IMR-90 (cell line): ENCODE measurements around the gene EXOC6. TPM values are rescaled to one million over a fixed set of nuclear protein-coding genes. Genes with fewer than 3 reads are reported as not detected.

Source experiments
- ATAC-seq: fragments of 200-7000 bp; cut with Tn5 transposase; 2 replicates; pipeline ENCODE4 v1.9.1; 2020; ENCODE audit warnings: low read depth, mild to moderate bottlenecking, moderate library complexity
- BruUV-seq: library from RNA; stranded (reverse); fragments of 400-500 nt; replicated peaks from 2 replicates; lab custom pipeline; 2021; lab: Mats Ljungman, UMichigan
- CTCF ChIA-PET: fragments of 300-600 bp; formaldehyde crosslinking; extraction: SDS; loops from one replicate; lab custom pipeline; 2021; ENCODE audit warnings: antibody characterized with exemption; lab: Yijun Ruan, JAX
- POLR2A ChIA-PET: fragments of 300-600 bp; sonication (Branson Sonifier 250); formaldehyde crosslinking; loops from one replicate; lab custom pipeline; 2022; ENCODE audit warnings: antibody characterized with exemption; ENCODE audit not compliant: unreplicated experiment; lab: Charles Lee
- DNase-seq: peaks from one replicate; pipeline ENCODE4 v3.0.0; 2013
- H2AFZ ChIP-seq: replicated peaks from 2 replicates; pipeline ENCODE3; 2013; ENCODE audit warnings: low read length, mild to moderate bottlenecking; ENCODE audit not compliant: poor library complexity
- H2AK5ac ChIP-seq: 2 replicates; pipeline ENCODE4 v1.6.1; 2013; ENCODE audit warnings: low read depth, low read length, inconsistent platforms
- H2AK9ac ChIP-seq: replicated peaks from 2 replicates; pipeline ENCODE3; 2013; ENCODE audit warnings: mild to moderate bottlenecking, low read depth, low read length, moderate library complexity; ENCODE audit not compliant: poor library complexity
- H2BK120ac ChIP-seq: 2 replicates; pipeline ENCODE4 v1.6.1; 2013; ENCODE audit warnings: low read depth, low read length, inconsistent platforms
- H2BK15ac ChIP-seq: 3 replicates; pipeline ENCODE4 v1.6.1; 2013; ENCODE audit warnings: low read depth, low read length, inconsistent platforms
- H2BK20ac ChIP-seq: 2 replicates; pipeline ENCODE4 v1.6.1; 2013; ENCODE audit warnings: low read depth, mild to moderate bottlenecking, inconsistent platforms, low read length, moderate library complexity
- H2BK5ac ChIP-seq: 2 replicates; pipeline ENCODE4 v1.6.1; 2013; ENCODE audit warnings: mild to moderate bottlenecking, low read depth, low read length, inconsistent platforms; ENCODE audit not compliant: poor library complexity, severe bottlenecking
- H3K14ac ChIP-seq: replicated peaks from 2 replicates; pipeline ENCODE4 v1.6.1; 2013; ENCODE audit warnings: low read depth, low read length, inconsistent platforms
- H3K18ac ChIP-seq: 2 replicates; pipeline ENCODE4 v1.6.1; 2013; ENCODE audit warnings: low read depth, low read length, control low read depth
- H3K23ac ChIP-seq: 2 replicates; pipeline ENCODE4 v1.6.1; 2013; ENCODE audit warnings: low read depth, low read length, inconsistent platforms
- H3K27ac ChIP-seq: 2 replicates; pipeline ENCODE4 v1.5.1; 2013; ENCODE audit warnings: mild to moderate bottlenecking, control low read depth, low read length; ENCODE audit not compliant: insufficient read depth
- H3K27me3 ChIP-seq: 2 replicates; pipeline ENCODE4 v1.6.1; 2013; ENCODE audit warnings: low read length; ENCODE audit not compliant: control insufficient read depth, insufficient read depth
- H3K36me3 ChIP-seq: 2 replicates; pipeline ENCODE4 v1.6.1; 2013; ENCODE audit warnings: low read length, mixed read lengths; ENCODE audit not compliant: control insufficient read depth, insufficient read depth
- H3K4ac ChIP-seq: 2 replicates; pipeline ENCODE4 v1.6.1; 2013; ENCODE audit warnings: low read depth, low read length, inconsistent platforms
- H3K4me1 ChIP-seq: 2 replicates; pipeline ENCODE4 v1.6.1; 2013; ENCODE audit warnings: low read length, mixed read lengths; ENCODE audit not compliant: control insufficient read depth, insufficient read depth
- H3K4me2 ChIP-seq: 2 replicates; pipeline ENCODE4 v1.6.1; 2013; ENCODE audit warnings: low read depth, mild to moderate bottlenecking, control low read depth, low read length, moderate library complexity
- H3K4me3 ChIP-seq: 2 replicates; pipeline ENCODE4 v1.5.1; 2013; ENCODE audit warnings: low read depth, mild to moderate bottlenecking, control low read depth, low read length, moderate library complexity; ENCODE audit not compliant: insufficient read depth
- H3K56ac ChIP-seq: 2 replicates; pipeline ENCODE4 v1.6.1; 2013; ENCODE audit warnings: low read length, inconsistent platforms; ENCODE audit not compliant: insufficient read depth; ENCODE audit errors: extremely low read depth
- H3K79me1 ChIP-seq, 2 experiments: 2 replicates each; pipeline ENCODE4 v1.6.1; 2013; ENCODE audit warnings: low read length in 2 of 2, inconsistent platforms in 1 of 2, low read depth in 1 of 2
- H3K9ac ChIP-seq: 2 replicates; pipeline ENCODE4 v1.6.1; 2013; ENCODE audit warnings: low read depth, low read length, control low read depth
- H3K9me1 ChIP-seq: 2 replicates; pipeline ENCODE4 v1.6.1; 2013; ENCODE audit warnings: low read length, inconsistent platforms; ENCODE audit not compliant: insufficient read depth
- H3K9me3 ChIP-seq: 2 replicates; pipeline ENCODE4 v1.6.1; 2013; ENCODE audit warnings: low read length; ENCODE audit not compliant: control insufficient read depth, insufficient read depth
- H4K20me1 ChIP-seq: 2 replicates; pipeline ENCODE4 v1.6.1; 2013; ENCODE audit warnings: low read length, inconsistent platforms; ENCODE audit not compliant: insufficient read depth
- H4K5ac ChIP-seq: 2 replicates; pipeline ENCODE4 v1.6.1; 2013; ENCODE audit warnings: mild to moderate bottlenecking, low read depth, low read length, control low read depth
- H4K8ac ChIP-seq, 2 experiments: 2 replicates each; pipeline ENCODE4 v1.6.1; 2013; ENCODE audit warnings: low read depth in 2 of 2, low read length in 2 of 2, control low read depth in 1 of 2, inconsistent platforms in 1 of 2
- H4K91ac ChIP-seq: 2 replicates; pipeline ENCODE4 v1.6.1; 2013; ENCODE audit warnings: low read depth, low read length, inconsistent platforms; ENCODE audit not compliant: insufficient read depth
- MXI1 ChIP-seq: IDR thresholded peaks from 2 replicates; pipeline ENCODE4 v1.6.1; 2012; ENCODE audit warnings: low read depth, mild to moderate bottlenecking, low read length, moderate library complexity, borderline replicate concordance
- NFE2L2 ChIP-seq: fragments of 150-350 bp; IDR thresholded peaks from 2 replicates; pipeline ENCODE4 v1.6.1; 2016; ENCODE audit warnings: low read depth, mild to moderate bottlenecking, low read length
- POLR2A ChIP-seq: IDR thresholded peaks from 2 replicates; pipeline ENCODE4 v1.6.1; 2012; ENCODE audit warnings: mild to moderate bottlenecking, low read depth, low read length
- RCOR1 ChIP-seq: IDR thresholded peaks from 2 replicates; pipeline ENCODE4 v1.6.1; 2012; ENCODE audit warnings: mild to moderate bottlenecking, low read length, improper control_type of control experiment; ENCODE audit not compliant: insufficient replicate concordance
- RFX5 ChIP-seq: IDR thresholded peaks from 2 replicates; pipeline ENCODE4 v1.8.0; 2012; ENCODE audit warnings: low read depth, mild to moderate bottlenecking, low read length, moderate library complexity
- WGBS, 2 experiments: methylation state at CpG; one replicate each; pipeline versions ENCODE4 v1.1.5 to v1.1.7; 2013; ENCODE audit warnings: missing lambda C conversion rate in 2 of 2; ENCODE audit not compliant: insufficient read length in 1 of 2; ENCODE audit errors: extremely low coverage in 2 of 2; 5-methylcytosine and 5-hydroxymethylcytosine counted together
- dilution Hi-C: fragments of 300-500 bp; cut with HindIII; formaldehyde crosslinking; loops from one replicate; pipeline ENCODE4 v1.14.3; 2018; ENCODE audit warnings: low sequenced_read_pairs; ENCODE audit not compliant: unreplicated experiment
- in situ Hi-C: fragments of 300-500 bp; cut with MboI; formaldehyde crosslinking; loops from 3 replicates; pipeline ENCODE4 v1.14.3; 2019; ENCODE audit warnings: low sequenced_read_pairs, inconsistent platforms, mixed read lengths
- intact Hi-C: fragments of 100-400 bp; cut with micrococcal nuclease; formaldehyde crosslinking; loops from 2 replicates; pipeline ENCODE4 v1.10.0; 2022
- polyA plus RNA-seq, 3 experiments: library from polyadenylated mRNA; depleted of rRNA; stranded (reverse); fragments of >200 nt; gene quantifications; 2 replicates each; pipeline ENCODE4 v1.2.3, GENCODE V29; 2012; ENCODE audit warnings: low replicate concordance in 1 of 3
- total RNA-seq: library from RNA; depleted of rRNA; stranded (reverse); fragments of >200 nt; gene quantifications from 2 replicates; pipeline ENCODE4 v1.2.3, GENCODE V29; 2012
- TF ChIP-seq, protein P1 (sequence below): conservative IDR thresholded peaks from 2 replicates; pipeline ENCODE4 v1.5.1; 2012; ENCODE audit warnings: mild to moderate bottlenecking, low read depth, low read length, improper control_type of control experiment

EXOC6 gene
- total and polyA plus RNA-seq, 2 of the 4 experiments (the other 2 are of a cell fraction) = 4.5 to 11.5 TPM

DNA sequence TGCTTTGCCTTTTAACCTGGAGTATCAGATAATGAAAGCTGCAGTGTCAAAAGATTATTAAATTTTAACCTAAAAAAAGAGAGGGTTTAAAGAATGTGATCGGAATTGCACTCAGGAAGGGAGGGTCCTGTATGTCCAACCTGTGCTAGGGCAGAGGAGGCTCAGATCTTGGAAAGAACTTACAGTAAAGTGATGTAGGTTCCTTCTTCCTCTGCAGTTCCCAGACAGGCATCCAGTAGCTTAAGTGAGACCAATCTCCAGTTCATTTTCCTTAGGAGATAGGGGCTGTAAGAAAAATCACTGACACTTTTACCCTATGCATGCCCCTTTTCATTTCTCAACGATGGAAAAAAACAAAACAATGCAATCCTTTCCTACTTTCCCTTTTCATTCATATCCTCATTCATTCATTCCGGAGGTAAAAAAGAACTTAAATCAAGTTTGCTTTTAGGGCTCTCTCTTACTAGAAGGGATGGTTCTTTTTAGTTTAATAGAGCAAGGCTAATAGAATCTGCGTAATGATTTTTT, 28.3 kb downstream of the EXOC6 start:
- ATAC-seq = no peak

More for the DNA sequence above, 28.3 kb downstream of the EXOC6 start:
- ChIA-PET CTCF (interaction anchor here (1.0 kb wide), 1 partner anchor 57 kb away, joined by 3 read pairs; no protein-coding TSS in a partner anchor), POLR2A (no interaction called here)
- no peak overlapping the region for H4K91ac ChIP-seq
- H3K9ac ChIP-seq = no peak overlapping the region
- no peak overlapping the region for H2BK5ac ChIP-seq
- H3K23ac ChIP-seq = peak overlapping the region; percentile 36; the same call in 1 of the 2 replicates
- no peak overlapping the region for H3K14ac ChIP-seq
- H3K27ac ChIP-seq = no peak overlapping the region
- H3K56ac ChIP-seq = no peak overlapping the region
- H3K27me3 ChIP-seq = no peaks in the 10 kb centered on the region
- no peak overlapping the region for H2BK15ac ChIP-seq
- peaks cover 8 to 21% of the 10 kb centered on the region in 2 experiments; a peak in 3 of 4 replicates for H3K79me1 ChIP-seq
- no peak overlapping the region for H2AFZ ChIP-seq
- in situ Hi-C loops (loop anchor here (10.0 to 25.0 kb wide), 3 partner anchors 352 to 636 kb away; no protein-coding TSS in a partner anchor), intact Hi-C loops (no loop called here), dilution Hi-C loops (no loop called here)
- no peaks in the 10 kb centered on the region for H4K20me1 ChIP-seq
- H3K4ac ChIP-seq = no peak overlapping the region
- WGBS, 2 experiments = 90% methylated on average over 2 of the region's 4 CpGs; no CpG with 5 or more reads in 1 of the 2 experiments
- DNase-seq = no peak
- H3K4me3 ChIP-seq = no peak overlapping the region
- no TSS peak for BruUV-seq
- H3K9me3 ChIP-seq = no peaks in the 10 kb centered on the region
- no peak overlapping the region for H2AK5ac ChIP-seq
- H2AK9ac ChIP-seq = no peak overlapping the region
- H2BK120ac ChIP-seq = no peak overlapping the region
- H4K8ac ChIP-seq = no peak overlapping the region
- no peaks in the 10 kb centered on the region for H3K36me3 ChIP-seq
- TF ChIP-seq NFE2L2 = no peak
- no peak for TF ChIP-seq RCOR1
- TF ChIP-seq POLR2A = no peak
- TF ChIP-seq MXI1 = no peak
- no peak for TF ChIP-seq RFX5
- TF ChIP-seq, protein P1, sequence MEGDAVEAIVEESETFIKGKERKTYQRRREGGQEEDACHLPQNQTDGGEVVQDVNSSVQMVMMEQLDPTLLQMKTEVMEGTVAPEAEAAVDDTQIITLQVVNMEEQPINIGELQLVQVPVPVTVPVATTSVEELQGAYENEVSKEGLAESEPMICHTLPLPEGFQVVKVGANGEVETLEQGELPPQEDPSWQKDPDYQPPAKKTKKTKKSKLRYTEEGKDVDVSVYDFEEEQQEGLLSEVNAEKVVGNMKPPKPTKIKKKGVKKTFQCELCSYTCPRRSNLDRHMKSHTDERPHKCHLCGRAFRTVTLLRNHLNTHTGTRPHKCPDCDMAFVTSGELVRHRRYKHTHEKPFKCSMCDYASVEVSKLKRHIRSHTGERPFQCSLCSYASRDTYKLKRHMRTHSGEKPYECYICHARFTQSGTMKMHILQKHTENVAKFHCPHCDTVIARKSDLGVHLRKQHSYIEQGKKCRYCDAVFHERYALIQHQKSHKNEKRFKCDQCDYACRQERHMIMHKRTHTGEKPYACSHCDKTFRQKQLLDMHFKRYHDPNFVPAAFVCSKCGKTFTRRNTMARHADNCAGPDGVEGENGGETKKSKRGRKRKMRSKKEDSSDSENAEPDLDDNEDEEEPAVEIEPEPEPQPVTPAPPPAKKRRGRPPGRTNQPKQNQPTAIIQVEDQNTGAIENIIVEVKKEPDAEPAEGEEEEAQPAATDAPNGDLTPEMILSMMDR = no peak
- H3K18ac ChIP-seq = no peak overlapping the region
- H2BK20ac ChIP-seq = no peak overlapping the region
- H3K4me1 ChIP-seq = no peaks in the 10 kb centered on the region
- no peak overlapping the region for H3K4me2 ChIP-seq
- H3K9me1 ChIP-seq = no peaks in the 10 kb centered on the region
- H4K5ac ChIP-seq = no peak overlapping the region
